SU-DHL-6 (cell line): ENCODE measurements around the gene SPINDOC.

Experiments used
- H2AFZ ChIP-seq: fragments of 200-600 bp; sonication (generic); 2 replicates; pipeline ENCODE4 v1.6.1; 2014; ENCODE audit warnings: low read depth, mild to moderate bottlenecking, moderate library complexity, mixed read lengths, antibody characterized with exemption, low read length; ENCODE audit not compliant: severe bottlenecking
- H3F3A ChIP-seq: fragments of 200-600 bp; shearing (Covaris generic); 2 replicates; pipeline ENCODE4 v1.6.0; 2016; ENCODE audit warnings: antibody characterized with exemption, mild to moderate bottlenecking; ENCODE audit not compliant: insufficient read depth
- H3K27ac ChIP-seq: fragments of 200-600 bp; sonication (generic); 2 replicates; pipeline ENCODE4 v1.5.1; 2016; ENCODE audit warnings: low read depth, mild to moderate bottlenecking, low read length, moderate library complexity, mixed read lengths
- H3K27me3 ChIP-seq: fragments of 200-600 bp; sonication (generic), shearing (Covaris generic); 2 replicates; pipeline ENCODE4 v1.6.0; 2014; ENCODE audit warnings: mild to moderate bottlenecking, low read length
- H3K36me3 ChIP-seq: fragments of 200-600 bp; sonication (generic); 2 replicates; pipeline ENCODE4 v1.6.1; 2014; ENCODE audit warnings: mild to moderate bottlenecking, low read length, mixed read lengths
- H3K4me2 ChIP-seq: fragments of 300-600, 200-600 bp; shearing (Covaris generic), sonication (generic); 2 replicates; pipeline ENCODE4 v1.6.0; 2014; ENCODE audit warnings: low read length, low read depth, mild to moderate bottlenecking; ENCODE audit not compliant: poor library complexity, severe bottlenecking
- H3K4me3 ChIP-seq: fragments of 200-600 bp; sonication (generic); 2 replicates; pipeline ENCODE4 v1.5.1; 2014; ENCODE audit warnings: antibody characterized with exemption, low read length, mild to moderate bottlenecking, mixed read lengths; ENCODE audit not compliant: insufficient read depth, poor library complexity, severe bottlenecking
- H3K79me2 ChIP-seq: fragments of 200-600 bp; sonication (generic); 2 replicates; pipeline ENCODE4 v1.6.1; 2014; ENCODE audit warnings: mild to moderate bottlenecking, low read length, moderate library complexity; ENCODE audit not compliant: insufficient read depth
- H3K9ac ChIP-seq: fragments of 200-600 bp; sonication (generic); 2 replicates; pipeline ENCODE4 v1.7.0; 2014; ENCODE audit warnings: mild to moderate bottlenecking, low read length
- H3K9me2 ChIP-seq: fragments of 200-600 bp; sonication (generic); replicated peaks from 2 replicates; pipeline ENCODE4 v1.6.1; 2014; ENCODE audit warnings: low read length; ENCODE audit not compliant: insufficient read depth
- H3K9me3 ChIP-seq: fragments of 200-600 bp; sonication (generic); 2 replicates; pipeline ENCODE4 v1.6.1; 2014; ENCODE audit warnings: low read length, mixed read lengths; ENCODE audit not compliant: insufficient read depth
- H4K20me1 ChIP-seq: fragments of 200-600 bp; sonication (generic); 2 replicates; pipeline ENCODE4 v1.6.1; 2014; ENCODE audit warnings: low read depth, mild to moderate bottlenecking, antibody characterized with exemption, low read length, moderate library complexity, mixed read lengths
- EZH2phosphoT487 ChIP-seq: fragments of 200-600 bp; sonication (generic), shearing (Covaris generic); conservative IDR thresholded peaks from 2 replicates; pipeline ENCODE4 v1.6.1; 2018; ENCODE audit warnings: mild to moderate bottlenecking, antibody characterized with exemption, low read length, moderate library complexity, mixed read lengths
- TF ChIP-seq, protein P1 (sequence below): fragments of 200-600 bp; sonication (generic); IDR thresholded peaks from one replicate; pipeline ENCODE4 v1.5.1; 2017; ENCODE audit warnings: antibody characterized with exemption, mild to moderate bottlenecking, low read length, moderate library complexity; ENCODE audit not compliant: insufficient read depth, poor library complexity, severe bottlenecking

SPINDOC gene

DNA sequence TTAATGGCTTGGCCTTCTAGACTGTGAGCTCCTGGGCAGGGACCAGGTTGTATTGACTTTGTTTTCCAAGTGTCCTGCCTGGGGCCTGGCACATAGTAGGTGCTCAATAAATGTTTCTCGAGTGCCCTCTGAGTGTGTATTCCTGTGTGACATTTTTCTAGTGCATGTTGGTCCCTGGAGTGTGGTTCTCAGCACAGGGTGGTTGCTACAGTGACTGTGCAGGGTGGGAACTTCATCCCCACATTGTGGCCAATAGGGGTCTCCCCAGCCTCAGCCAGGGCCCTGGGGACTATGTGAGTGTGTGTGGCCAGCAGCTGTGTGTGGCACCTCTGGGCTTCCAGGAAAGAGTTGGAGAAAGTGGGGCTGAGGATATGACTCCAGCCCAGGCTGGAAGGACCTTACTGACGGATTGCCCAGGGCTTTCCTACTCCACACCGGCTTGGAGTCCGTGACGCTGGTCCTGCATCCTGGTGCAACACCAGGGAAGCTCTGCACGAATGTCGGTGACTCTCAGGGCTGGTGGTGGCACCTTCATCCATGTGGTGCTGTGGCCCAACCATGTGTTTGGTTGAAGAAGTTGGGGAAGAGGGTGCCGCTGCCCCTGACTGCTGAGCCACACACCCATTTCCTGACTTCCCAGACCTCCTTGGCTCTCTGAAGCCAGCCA lies 16.7 kb downstream of the SPINDOC start:
- H3K4me2 ChIP-seq: no peak overlapping the region
- H3K27me3 ChIP-seq: no peaks in the 10 kb centered on the region
- no peaks in the 10 kb centered on the region for H3K79me2 ChIP-seq
- no peak overlapping the region for H2AFZ ChIP-seq
- H3K4me3 ChIP-seq: no peak overlapping the region
- H3K9me3 ChIP-seq: no peaks in the 10 kb centered on the region
- no peaks in the 10 kb centered on the region for H4K20me1 ChIP-seq
- TF ChIP-seq, protein P1, sequence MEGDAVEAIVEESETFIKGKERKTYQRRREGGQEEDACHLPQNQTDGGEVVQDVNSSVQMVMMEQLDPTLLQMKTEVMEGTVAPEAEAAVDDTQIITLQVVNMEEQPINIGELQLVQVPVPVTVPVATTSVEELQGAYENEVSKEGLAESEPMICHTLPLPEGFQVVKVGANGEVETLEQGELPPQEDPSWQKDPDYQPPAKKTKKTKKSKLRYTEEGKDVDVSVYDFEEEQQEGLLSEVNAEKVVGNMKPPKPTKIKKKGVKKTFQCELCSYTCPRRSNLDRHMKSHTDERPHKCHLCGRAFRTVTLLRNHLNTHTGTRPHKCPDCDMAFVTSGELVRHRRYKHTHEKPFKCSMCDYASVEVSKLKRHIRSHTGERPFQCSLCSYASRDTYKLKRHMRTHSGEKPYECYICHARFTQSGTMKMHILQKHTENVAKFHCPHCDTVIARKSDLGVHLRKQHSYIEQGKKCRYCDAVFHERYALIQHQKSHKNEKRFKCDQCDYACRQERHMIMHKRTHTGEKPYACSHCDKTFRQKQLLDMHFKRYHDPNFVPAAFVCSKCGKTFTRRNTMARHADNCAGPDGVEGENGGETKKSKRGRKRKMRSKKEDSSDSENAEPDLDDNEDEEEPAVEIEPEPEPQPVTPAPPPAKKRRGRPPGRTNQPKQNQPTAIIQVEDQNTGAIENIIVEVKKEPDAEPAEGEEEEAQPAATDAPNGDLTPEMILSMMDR: no peak
- no peak for TF ChIP-seq EZH2phosphoT487
- H3K27ac ChIP-seq: no peak overlapping the region
- H3K9ac ChIP-seq: no peak overlapping the region
- no peaks in the 10 kb centered on the region for H3F3A ChIP-seq
- no peaks in the 10 kb centered on the region; the same call in 1 of the 2 replicates for H3K36me3 ChIP-seq
- H3K9me2 ChIP-seq: no peaks in the 10 kb centered on the region

GRCh38 chr11:63831326-63831725 lies 18.1 kb downstream of the SPINDOC start:
- H3K9me3 ChIP-seq: no peaks in the 10 kb centered on the region
- no peaks in the 10 kb centered on the region for H3K36me3 ChIP-seq
- H3K79me2 ChIP-seq: no peaks in the 10 kb centered on the region
- H4K20me1 ChIP-seq: no peaks in the 10 kb centered on the region
- no peak overlapping the region for H2AFZ ChIP-seq
- H3K4me3 ChIP-seq: no peak overlapping the region
- H3K27ac ChIP-seq: no peak overlapping the region
- TF ChIP-seq, protein P1: no peak
- TF ChIP-seq EZH2phosphoT487: no peak
- no peaks in the 10 kb centered on the region for H3K27me3 ChIP-seq
- no peak overlapping the region for H3K9ac ChIP-seq
- no peak overlapping the region for H3K4me2 ChIP-seq
- no peaks in the 10 kb centered on the region for H3F3A ChIP-seq
- no peaks in the 10 kb centered on the region for H3K9me2 ChIP-seq

DNA sequence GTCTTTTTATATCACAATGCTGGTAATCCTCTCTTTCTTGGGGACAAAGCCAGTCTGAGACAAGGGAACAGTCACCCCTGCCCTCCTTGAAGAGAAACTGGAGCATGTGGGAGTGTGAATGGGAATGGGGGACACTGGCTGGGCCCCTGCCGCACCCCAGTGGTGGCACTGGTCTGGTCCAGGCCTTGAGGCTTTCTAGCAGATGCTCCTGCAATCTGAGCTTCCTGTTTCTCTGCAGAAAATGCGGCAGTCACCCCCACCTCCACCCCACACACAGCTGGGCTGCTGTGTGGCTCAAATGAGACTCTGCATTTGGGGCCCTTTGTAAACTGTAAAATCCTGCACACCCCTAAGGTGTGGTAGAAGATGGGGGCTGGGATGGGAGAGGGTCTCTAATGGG lies 19.1 kb downstream of the SPINDOC start:
- Histone ChIP-seq H4K20me1 (no peaks in the 10 kb centered on the region), H3K79me2 (no peaks in the 10 kb centered on the region), H3K4me3 (no peak overlapping the region), H3K27ac (no peak overlapping the region), H3K36me3 (no peaks in the 10 kb centered on the region), H2AFZ (no peak overlapping the region), H3K9me2 (no peaks in the 10 kb centered on the region), H3K9me3 (no peaks in the 10 kb centered on the region), H3K9ac (no peak overlapping the region), H3K4me2 (no peak overlapping the region), H3K27me3 (no peaks in the 10 kb centered on the region), H3F3A (no peaks in the 10 kb centered on the region)
- no peak for TF ChIP-seq EZH2phosphoT487
- TF ChIP-seq, protein P1: no peak
